ENCODE results near the gene TMEM209.

TMEM209 gene

DNA sequence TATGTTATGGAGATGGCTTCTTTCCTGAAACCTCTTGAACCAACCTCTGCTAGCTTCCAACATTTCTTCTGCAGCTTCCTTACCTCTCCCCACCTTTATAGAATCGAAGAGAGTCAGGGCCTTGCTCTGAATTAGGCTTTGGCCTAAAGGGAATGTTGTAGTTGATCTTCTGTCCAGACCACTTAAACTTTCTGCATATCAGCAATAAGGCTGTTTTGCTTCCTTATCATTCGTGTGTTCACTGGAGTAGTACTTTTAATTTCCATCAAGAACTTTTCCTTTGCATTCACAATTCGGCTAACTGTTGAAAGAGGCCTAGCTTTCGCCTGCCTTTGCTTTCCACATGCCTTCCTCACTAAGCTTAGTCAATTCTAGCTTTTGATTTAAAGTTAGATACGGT is 86.9 kb downstream of the TMEM209 start:
- no peak for DNase-seq

DNA sequence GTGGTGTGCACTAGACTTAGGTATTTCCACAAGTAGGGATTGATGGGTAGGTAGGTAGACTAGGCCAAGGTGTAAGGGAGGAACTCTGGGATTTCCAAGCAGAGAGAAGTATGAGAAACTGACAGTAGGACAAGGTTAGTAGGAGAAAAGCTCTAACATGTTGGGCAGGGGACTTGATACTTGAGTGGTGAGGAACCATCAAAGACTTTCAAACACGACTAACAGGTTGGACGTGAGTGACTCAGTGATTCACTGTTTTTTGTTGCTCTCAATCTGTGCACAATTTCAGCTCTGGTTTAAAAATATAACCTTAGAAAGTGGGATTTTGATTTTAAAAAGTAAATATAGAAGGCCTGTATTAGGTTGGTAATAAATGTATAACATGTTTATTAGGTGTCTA is 90.4 kb downstream of the TMEM209 start:
- no peak for DNase-seq

Data from CD4-positive, alpha-beta T cell treated with Interferon alpha-2 for 1 hour (primary cell).